Activated CD8-positive, alpha-beta memory T cell treated with anti-CD3 and anti-CD28 coated beads for 24 hours (primary cell): Measurements from ENCODE around the gene BTLA.
"Not testable (repeated sequence)": the region's sequence is repeated elsewhere in the genome, so short reads cannot be mapped to it uniquely, and the experiment has no call there.

ENCODE experiments used
- DNase-seq: peaks from one replicate; pipeline ENCODE4 v3.0.0-alpha.2; 2020

Gene BTLA

GRCh38 chr3:112437146-112438022, 61.9 kb downstream of the BTLA start:
- no peak for DNase-seq

- no peak for DNase-seq
Measured at GRCh38 chr3:112429960-112430359, 69.3 kb downstream of the BTLA start.

GRCh38 chr3:112427123-112427522, 72.1 kb downstream of the BTLA start:
- DNase-seq: no peak

GRCh38 chr3:112425858-112426750, 73.2 kb downstream of the BTLA start:
- no peak for DNase-seq

- DNase-seq: no peak
Measured at GRCh38 chr3:112425382-112425781, 73.9 kb downstream of the BTLA start.

GRCh38 chr3:112424394-112424793, 74.9 kb downstream of the BTLA start:
- no peak for DNase-seq

- not testable (repeated sequence) for DNase-seq
Measured at GRCh38 chr3:112422921-112423320, 76.4 kb downstream of the BTLA start.

GRCh38 chr3:112418526-112418925, 80.7 kb downstream of the BTLA start:
- DNase-seq: not testable (repeated sequence)

GRCh38 chr3:112417696-112418318, 81.5 kb downstream of the BTLA start:
- DNase-seq: no peak

GRCh38 chr3:112416391-112417212, 82.7 kb downstream of the BTLA start:
- no peak for DNase-seq

GRCh38 chr3:112415390-112415789, 83.9 kb downstream of the BTLA start:
- no peak for DNase-seq
